Right lobe of liver (tissue), 4 donors: ENCODE data around the gene SERPINB8.

Source experiments
- POLR2A ChIP-seq: fragments of 450-650 bp; IDR thresholded peaks from one replicate; pipeline ENCODE4 v1.6.1; 2017; ENCODE audit warnings: antibody characterized with exemption, mild to moderate bottlenecking
- TF ChIP-seq, protein P1 (sequence below), 4 donors: fragments of 200-600 bp in 3 of 4; fragments of 450-650 bp in 1 of 4; IDR thresholded peaks; one replicate each; pipeline versions ENCODE4 v1.5.1 to v1.8.0; 2016 to 2022; ENCODE audit warnings: antibody characterized with exemption in 4 of 4, mild to moderate bottlenecking in 2 of 4
- donor health status: DM: no; HTN: no; CAD: no.
- donor health status: DM: no; HTN: no; CAD: no.
- donor health status: DM: no; HTN: yes; CAD: no.

DNA sequence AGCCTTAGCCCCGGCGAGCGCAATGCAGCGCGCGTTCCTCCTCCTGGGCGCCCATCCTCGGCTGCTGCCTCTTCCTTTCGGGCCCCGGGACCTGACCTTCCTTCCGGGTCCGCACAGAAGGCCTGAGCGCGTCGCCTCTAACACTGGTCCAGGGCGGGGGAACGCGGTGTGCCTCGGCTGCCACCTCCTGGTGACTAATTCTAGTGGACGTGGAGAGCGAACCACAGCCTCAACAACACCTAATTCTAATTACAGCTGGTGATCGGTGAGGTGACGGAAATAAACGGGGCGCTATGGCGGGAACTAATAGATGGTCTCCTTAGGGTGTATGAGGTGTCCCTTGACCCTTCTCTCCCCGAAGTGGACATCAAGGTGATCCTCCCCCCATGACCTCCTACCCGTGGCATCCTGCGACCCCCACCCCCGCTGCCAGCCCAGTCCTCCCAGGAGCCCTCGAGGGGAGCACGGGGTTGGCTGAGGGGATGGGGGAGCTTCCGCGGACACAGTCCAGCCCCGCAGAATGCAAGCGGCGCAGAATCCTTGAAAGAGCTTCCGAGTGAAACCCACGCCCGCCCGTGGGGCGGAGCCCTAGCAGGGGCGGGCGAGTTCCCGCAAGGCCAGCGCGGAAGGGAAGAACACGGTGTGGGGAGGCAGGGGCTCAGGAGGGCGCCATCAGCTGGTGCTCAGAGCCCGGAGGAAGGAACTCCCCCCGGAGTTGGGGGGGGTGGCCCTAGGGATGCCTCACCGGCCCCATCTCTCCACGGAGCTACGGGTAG lies 33.5 kb upstream of the SERPINB8 start:
- TF ChIP-seq, protein P1, sequence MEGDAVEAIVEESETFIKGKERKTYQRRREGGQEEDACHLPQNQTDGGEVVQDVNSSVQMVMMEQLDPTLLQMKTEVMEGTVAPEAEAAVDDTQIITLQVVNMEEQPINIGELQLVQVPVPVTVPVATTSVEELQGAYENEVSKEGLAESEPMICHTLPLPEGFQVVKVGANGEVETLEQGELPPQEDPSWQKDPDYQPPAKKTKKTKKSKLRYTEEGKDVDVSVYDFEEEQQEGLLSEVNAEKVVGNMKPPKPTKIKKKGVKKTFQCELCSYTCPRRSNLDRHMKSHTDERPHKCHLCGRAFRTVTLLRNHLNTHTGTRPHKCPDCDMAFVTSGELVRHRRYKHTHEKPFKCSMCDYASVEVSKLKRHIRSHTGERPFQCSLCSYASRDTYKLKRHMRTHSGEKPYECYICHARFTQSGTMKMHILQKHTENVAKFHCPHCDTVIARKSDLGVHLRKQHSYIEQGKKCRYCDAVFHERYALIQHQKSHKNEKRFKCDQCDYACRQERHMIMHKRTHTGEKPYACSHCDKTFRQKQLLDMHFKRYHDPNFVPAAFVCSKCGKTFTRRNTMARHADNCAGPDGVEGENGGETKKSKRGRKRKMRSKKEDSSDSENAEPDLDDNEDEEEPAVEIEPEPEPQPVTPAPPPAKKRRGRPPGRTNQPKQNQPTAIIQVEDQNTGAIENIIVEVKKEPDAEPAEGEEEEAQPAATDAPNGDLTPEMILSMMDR (IDR thresholded peaks at IDR 0.05), result peak; percentile 73 to 80 (median 75)
- TF ChIP-seq POLR2A, result no peak
